Smooth muscle cell (in vitro differentiated cells): ENCODE data around the gene ROBO1. TPM values are rescaled to one million over a fixed set of nuclear protein-coding genes. Genes with fewer than 3 reads are reported as not detected.

ENCODE experiments used
- DNase-seq: peaks from one replicate; lab custom pipeline; 2025; ENCODE audit not compliant: unreplicated experiment; lab: John Stamatoyannopoulos, UW
- H2AFZ ChIP-seq: fragments of 200-600 bp; sonication (generic); 2 replicates; pipeline ENCODE4 v1.6.0; 2016; ENCODE audit warnings: antibody characterized with exemption, low read depth, mild to moderate bottlenecking
- H3F3A ChIP-seq: fragments of 200-600 bp; sonication (generic); 2 replicates; pipeline ENCODE4 v1.6.0; 2017; ENCODE audit warnings: antibody characterized with exemption, low read depth
- H3K27ac ChIP-seq: fragments of 200-600 bp; sonication (generic); 2 replicates; pipeline ENCODE4 v1.5.1; 2016; ENCODE audit warnings: low read depth, mild to moderate bottlenecking
- H3K27me3 ChIP-seq: fragments of 200-600 bp; sonication (generic); 2 replicates; pipeline ENCODE4 v1.6.1; 2016; ENCODE audit warnings: low read depth, mild to moderate bottlenecking
- H3K36me3 ChIP-seq: fragments of 200-600 bp; sonication (generic); 2 replicates; pipeline ENCODE4 v1.5.1; 2016; ENCODE audit warnings: low read depth
- H3K4me1 ChIP-seq: fragments of 200-600 bp; sonication (generic); 2 replicates; pipeline ENCODE4 v1.5.1; 2016; ENCODE audit warnings: low read depth
- H3K4me2 ChIP-seq: fragments of 200-600 bp; sonication (generic); 2 replicates; pipeline ENCODE4 v1.6.0; 2016; ENCODE audit warnings: mild to moderate bottlenecking
- H3K4me3 ChIP-seq: fragments of 200-600 bp; sonication (generic); 2 replicates; pipeline ENCODE4 v1.5.1; 2016; ENCODE audit warnings: mild to moderate bottlenecking
- H3K79me2 ChIP-seq: fragments of 200-600 bp; sonication (generic); 2 replicates; pipeline ENCODE4 v1.6.0; 2016; ENCODE audit warnings: low read depth, mild to moderate bottlenecking
- H3K9ac ChIP-seq: fragments of 200-600 bp; sonication (generic); 2 replicates; pipeline ENCODE4 v1.6.0; 2016; ENCODE audit warnings: low read depth
- H3K9me3 ChIP-seq: fragments of 200-600 bp; sonication (generic); replicated peaks from 2 replicates; pipeline ENCODE4 v1.5.1; 2016; ENCODE audit warnings: low read depth
- H4K20me1 ChIP-seq: fragments of 200-600 bp; sonication (generic); 2 replicates; pipeline ENCODE4 v1.6.0; 2016; ENCODE audit warnings: low read depth
- CTCF ChIP-seq: fragments of 200-600 bp; sonication (generic); IDR thresholded peaks from 2 replicates; pipeline ENCODE4 v1.5.1; 2017; ENCODE audit warnings: borderline replicate concordance, mild to moderate bottlenecking, antibody characterized with exemption; ENCODE audit not compliant: insufficient read depth, poor library complexity, severe bottlenecking
- WGBS: methylation state at CpG from one replicate; pipeline ENCODE4 v1.1.7; 2016; ENCODE audit warnings: low lambda C conversion rate; 5-methylcytosine and 5-hydroxymethylcytosine counted together
- polyA plus RNA-seq: library from polyadenylated mRNA; unstranded; fragments of >200 nt; fragmentation: Nextera tagmentation; extraction: Ambion mirVana; gene quantifications from 2 replicates; pipeline ENCODE4 v1.2.1, GENCODE V29; 2016
- total RNA-seq: library from RNA; depleted of rRNA; stranded (reverse); fragments of >200 nt; gene quantifications from 2 replicates; pipeline ENCODE4 v1.2.3, GENCODE V29; 2014

The ROBO1 gene
- total and polyA plus RNA-seq, 2 experiments from 2014 or later: 30.5 to 79.5 TPM

GRCh38 chr3:79414806-79415205 lies 353.0 kb downstream of the ROBO1 start:
- H3K27ac ChIP-seq: peak overlapping the region; percentile 9
- no peaks in the 10 kb centered on the region for H3K36me3 ChIP-seq
- no peaks in the 10 kb centered on the region for H3K79me2 ChIP-seq
- no peak overlapping the region for H3K4me3 ChIP-seq
- H3K4me2 ChIP-seq: no peak overlapping the region
- no peaks in the 10 kb centered on the region for H3F3A ChIP-seq
- no peaks in the 10 kb centered on the region for H3K4me1 ChIP-seq
- H3K9ac ChIP-seq: no peak overlapping the region
- TF ChIP-seq CTCF: no peak
- WGBS: 85% methylated on average over 3 of the region's 3 CpGs
- no peaks in the 10 kb centered on the region for H4K20me1 ChIP-seq
- DNase-seq: no peak
- peaks cover 25% of the 10 kb centered on the region for H3K27me3 ChIP-seq
- no peak overlapping the region for H2AFZ ChIP-seq
- no peaks in the 10 kb centered on the region for H3K9me3 ChIP-seq

- DNase-seq: no peak
- no peak for TF ChIP-seq CTCF
- 100% methylated on average over 1 of the region's 1 CpG for WGBS
- H3K79me2 ChIP-seq: no peaks in the 10 kb centered on the region
- H3K27ac ChIP-seq: no peak overlapping the region
- H3K9me3 ChIP-seq: no peaks in the 10 kb centered on the region
- no peak overlapping the region for H3K4me3 ChIP-seq
- no peak overlapping the region for H3K9ac ChIP-seq
- no peaks in the 10 kb centered on the region for H3F3A ChIP-seq
- no peaks in the 10 kb centered on the region for H4K20me1 ChIP-seq
- no peak overlapping the region for H3K4me2 ChIP-seq
- no peak overlapping the region for H2AFZ ChIP-seq
- H3K27me3 ChIP-seq: peaks cover 25% of the 10 kb centered on the region
- no peaks in the 10 kb centered on the region for H3K36me3 ChIP-seq
- H3K4me1 ChIP-seq: no peaks in the 10 kb centered on the region
These were observed 353.8 kb downstream of the ROBO1 start for GRCh38 chr3:79414035-79414434.

DNA sequence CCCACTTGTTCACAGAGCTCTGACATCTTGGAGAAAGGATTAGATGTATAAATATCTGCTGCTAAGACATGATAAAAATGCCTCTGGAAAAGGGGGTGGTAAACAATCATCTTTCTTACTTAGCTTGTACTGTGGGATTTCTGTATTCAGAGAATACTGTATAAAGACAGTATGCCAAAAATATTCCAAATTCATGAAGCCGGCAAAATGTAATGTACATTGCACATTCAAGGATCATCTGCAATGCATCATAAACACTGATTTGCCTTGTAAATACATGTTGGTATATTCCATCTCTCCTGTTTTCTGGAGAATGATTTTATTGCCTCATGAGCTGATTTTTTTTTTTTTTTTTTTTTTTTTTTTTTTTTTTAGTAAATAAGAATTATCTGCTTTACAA lies 355.3 kb downstream of the ROBO1 start:
- H3K36me3 ChIP-seq: no peaks in the 10 kb centered on the region
- H3K9ac ChIP-seq: no peak overlapping the region
- H3K27me3 ChIP-seq: peaks cover 25% of the 10 kb centered on the region
- WGBS: 9% methylated on average over 1 of the region's 1 CpG
- DNase-seq: no peak
- no peaks in the 10 kb centered on the region for H3F3A ChIP-seq
- no peak overlapping the region for H2AFZ ChIP-seq
- no peaks in the 10 kb centered on the region for H3K9me3 ChIP-seq
- H4K20me1 ChIP-seq: no peaks in the 10 kb centered on the region
- no peaks in the 10 kb centered on the region for H3K79me2 ChIP-seq
- TF ChIP-seq CTCF: no peak
- H3K4me2 ChIP-seq: no peak overlapping the region
- H3K4me1 ChIP-seq: no peaks in the 10 kb centered on the region
- H3K4me3 ChIP-seq: no peak overlapping the region
- no peak overlapping the region for H3K27ac ChIP-seq

DNA sequence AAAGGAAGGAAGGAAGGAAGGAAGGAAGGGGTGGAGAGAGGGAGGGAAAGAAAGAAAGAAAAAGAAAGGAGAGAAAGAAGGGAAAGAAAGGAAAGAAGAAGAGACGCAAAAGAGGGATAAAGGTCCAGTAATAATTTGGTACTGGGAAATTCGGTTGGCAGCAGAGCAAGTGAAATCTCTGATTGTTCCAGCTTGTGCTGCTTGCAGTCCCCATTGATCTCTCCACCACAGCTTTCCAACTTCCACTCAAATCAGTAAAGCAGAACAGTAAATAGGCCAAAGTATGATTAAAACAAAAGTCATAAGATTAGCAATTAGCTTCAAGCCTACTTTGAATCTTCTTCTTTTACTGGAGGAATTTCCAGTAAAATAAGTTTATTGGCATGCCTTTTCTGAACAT lies 357.2 kb downstream of the ROBO1 start:
- Histone ChIP-seq H3K9me3 (no peaks in the 10 kb centered on the region), H3K4me3 (no peak overlapping the region), H3K4me1 (no peaks in the 10 kb centered on the region), H2AFZ (peak overlapping the region; percentile 23), H3K79me2 (no peaks in the 10 kb centered on the region), H4K20me1 (no peaks in the 10 kb centered on the region), H3K4me2 (no peak overlapping the region), H3F3A (no peaks in the 10 kb centered on the region), H3K27me3 (peaks cover 25% of the 10 kb centered on the region), H3K9ac (no peak overlapping the region), H3K27ac (no peak overlapping the region), H3K36me3 (no peaks in the 10 kb centered on the region)
- no peak for TF ChIP-seq CTCF
- DNase-seq: no peak
- 78% methylated on average over 2 of the region's 2 CpGs for WGBS
